GM19395 (cell line): ENCODE results near the gene ASTN2.
"Not testable (repeated sequence)": the region's sequence is repeated elsewhere in the genome, so short reads cannot be mapped to it uniquely, and the experiment has no call there.

ENCODE experiments used
- ATAC-seq: cut with Tn5 transposase; IDR thresholded peaks from one replicate; pipeline ENCODE4 v1.9.1; 2021; ENCODE audit warnings: mild to moderate bottlenecking, moderate library complexity; ENCODE audit not compliant: unreplicated experiment

Gene ASTN2

GRCh38 chr9:116476935-116477381 is 937.9 kb downstream of the ASTN2 start:
- no peak for ATAC-seq

GRCh38 chr9:116476002-116476401 is 938.9 kb downstream of the ASTN2 start:
- no peak for ATAC-seq

- no peak for ATAC-seq
These were observed 939.7 kb downstream of the ASTN2 start for GRCh38 chr9:116475201-116475600.

GRCh38 chr9:116471944-116472506 is 942.8 kb downstream of the ASTN2 start:
- no peak for ATAC-seq

GRCh38 chr9:116471093-116471906 is 943.6 kb downstream of the ASTN2 start:
- ATAC-seq = no peak

GRCh38 chr9:116468793-116469527 is 945.9 kb downstream of the ASTN2 start:
- no peak for ATAC-seq

GRCh38 chr9:116468369-116468768 is 946.5 kb downstream of the ASTN2 start:
- no peak for ATAC-seq

GRCh38 chr9:116467740-116468351 is 947.0 kb downstream of the ASTN2 start:
- ATAC-seq = no peak

- no peak for ATAC-seq
These were observed 948.3 kb downstream of the ASTN2 start for GRCh38 chr9:116466271-116467235.

- ATAC-seq = no peak
These were observed 949.1 kb downstream of the ASTN2 start for GRCh38 chr9:116465576-116466270.

GRCh38 chr9:116464987-116465571 is 949.8 kb downstream of the ASTN2 start:
- ATAC-seq = no peak

- ATAC-seq = no peak
These were observed 950.4 kb downstream of the ASTN2 start for GRCh38 chr9:116464423-116464822.

GRCh38 chr9:116461632-116462031 is 953.2 kb downstream of the ASTN2 start:
- no peak for ATAC-seq

GRCh38 chr9:116460026-116460425 is 954.8 kb downstream of the ASTN2 start:
- ATAC-seq = no peak

GRCh38 chr9:116459576-116459975 is 955.3 kb downstream of the ASTN2 start:
- ATAC-seq = no peak

- ATAC-seq = no peak
These were observed 958.3 kb downstream of the ASTN2 start for GRCh38 chr9:116456490-116457088.

GRCh38 chr9:116454539-116454938 is 960.3 kb downstream of the ASTN2 start:
- ATAC-seq = not testable (repeated sequence)

- no peak for ATAC-seq
These were observed 961.1 kb downstream of the ASTN2 start for GRCh38 chr9:116453785-116454184.

GRCh38 chr9:116452634-116453033 is 962.2 kb downstream of the ASTN2 start:
- ATAC-seq = no peak
